Karpas-422 (cell line): Measurements from ENCODE around the gene ZNF660. TPM values are rescaled to one million over a fixed set of nuclear protein-coding genes. Genes with fewer than 3 reads are reported as not detected.

Experiments used
- DNase-seq: peaks from one replicate; pipeline ENCODE4 v3.0.0-alpha.2; 2015
- H2AFZ ChIP-seq: fragments of 200-600 bp; sonication (generic); 2 replicates; pipeline ENCODE4 v1.6.1; 2014; ENCODE audit warnings: antibody characterized with exemption, low read length, mixed read lengths
- H3K27ac ChIP-seq: fragments of 200-600 bp; sonication (generic); 2 replicates; pipeline ENCODE4 v1.5.1; 2014; ENCODE audit warnings: mild to moderate bottlenecking, low read length, moderate library complexity
- H3K27me3 ChIP-seq: fragments of 200-600 bp; sonication (generic); 2 replicates; pipeline ENCODE4 v1.6.1; 2014; ENCODE audit warnings: low read length, mixed read lengths
- H3K36me3 ChIP-seq: fragments of 200-600 bp; sonication (generic); 2 replicates; pipeline ENCODE4 v1.6.1; 2014; ENCODE audit warnings: low read length, mixed read lengths; ENCODE audit not compliant: insufficient read depth
- H3K4me1 ChIP-seq: fragments of 200-600 bp; sonication (generic); 2 replicates; pipeline ENCODE4 v1.6.1; 2014; ENCODE audit warnings: mild to moderate bottlenecking, low read length, mixed read lengths
- H3K4me2 ChIP-seq: fragments of 200-600 bp; sonication (generic); 2 replicates; pipeline ENCODE4 v1.6.1; 2014; ENCODE audit warnings: low read length, low read depth, mild to moderate bottlenecking; ENCODE audit not compliant: poor library complexity, severe bottlenecking
- H3K4me3 ChIP-seq: fragments of 200-600 bp; sonication (generic); 2 replicates; pipeline ENCODE4 v1.5.1; 2014; ENCODE audit warnings: mild to moderate bottlenecking, antibody characterized with exemption, low read length, mixed read lengths
- H3K79me2 ChIP-seq: fragments of 200-600 bp; sonication (generic); 2 replicates; pipeline ENCODE4 v1.6.1; 2014; ENCODE audit warnings: mild to moderate bottlenecking, low read length, mixed read lengths
- H3K9ac ChIP-seq: fragments of 200-600 bp; sonication (generic); 2 replicates; pipeline ENCODE4 v1.6.0; 2014; ENCODE audit warnings: low read length
- H3K9me2 ChIP-seq: fragments of 200-600 bp; sonication (generic), shearing (Covaris generic); replicated peaks from 2 replicates; pipeline ENCODE4 v1.6.0; 2014; ENCODE audit warnings: mild to moderate bottlenecking, low read length, moderate library complexity; ENCODE audit not compliant: insufficient read depth
- H3K9me3 ChIP-seq: fragments of 300-700, 200-600 bp; sonication (generic); 2 replicates; pipeline ENCODE4 v1.6.1; 2014; ENCODE audit warnings: low read length, mixed read lengths
- H4K20me1 ChIP-seq: fragments of 200-600 bp; sonication (generic); 2 replicates; pipeline ENCODE4 v1.6.1; 2014; ENCODE audit warnings: mild to moderate bottlenecking, antibody characterized with exemption, low read length, low read depth; ENCODE audit not compliant: insufficient read depth
- total RNA-seq: library from RNA; depleted of rRNA; stranded (reverse); fragments of >200 nt; shearing (Covaris generic); gene quantifications from 2 replicates; pipeline ENCODE4 v1.2.3, GENCODE V29; 2014; ENCODE audit warnings: low replicate concordance

ZNF660 gene
- total RNA-seq, 1 experiment from 2014 or later, result 11.1 TPM

- no peaks in the 10 kb centered on the region for H3K27me3 ChIP-seq
- peaks cover 33% of the 10 kb centered on the region for H3K9me3 ChIP-seq
- no peak overlapping the region for H3K27ac ChIP-seq
- H3K4me1 ChIP-seq, result no peaks in the 10 kb centered on the region
- H3K9me2 ChIP-seq, result no peaks in the 10 kb centered on the region
- H3K79me2 ChIP-seq, result no peaks in the 10 kb centered on the region
- H4K20me1 ChIP-seq, result no peaks in the 10 kb centered on the region
- no peak overlapping the region for H3K4me3 ChIP-seq
- no peak overlapping the region for H2AFZ ChIP-seq
- no peak overlapping the region for H3K9ac ChIP-seq
- peaks cover 10% of the 10 kb centered on the region for H3K36me3 ChIP-seq
- no peak overlapping the region for H3K4me2 ChIP-seq
- no peak for DNase-seq
Measured at GRCh38 chr3:44596621-44597020, 11.9 kb downstream of the ZNF660 start.

GRCh38 chr3:44601749-44602148, 17.0 kb downstream of the ZNF660 start:
- Histone ChIP-seq H3K36me3 (no peaks in the 10 kb centered on the region), H3K9me2 (no peaks in the 10 kb centered on the region), H2AFZ (no peak overlapping the region), H3K9me3 (no peaks in the 10 kb centered on the region), H3K27ac (no peak overlapping the region), H3K27me3 (no peaks in the 10 kb centered on the region), H3K9ac (no peak overlapping the region), H3K4me3 (no peak overlapping the region), H3K4me2 (no peak overlapping the region), H4K20me1 (no peaks in the 10 kb centered on the region), H3K4me1 (no peaks in the 10 kb centered on the region), H3K79me2 (no peaks in the 10 kb centered on the region)
- no peak for DNase-seq

GRCh38 chr3:44612678-44613077, 27.9 kb downstream of the ZNF660 start:
- H2AFZ ChIP-seq, result no peak overlapping the region
- H3K27me3 ChIP-seq, result no peaks in the 10 kb centered on the region
- no peaks in the 10 kb centered on the region for H3K36me3 ChIP-seq
- no peaks in the 10 kb centered on the region for H3K4me1 ChIP-seq
- H3K9me3 ChIP-seq, result no peaks in the 10 kb centered on the region
- H3K9me2 ChIP-seq, result no peaks in the 10 kb centered on the region; the same call in 1 of the 2 replicates
- H3K79me2 ChIP-seq, result no peaks in the 10 kb centered on the region
- no peak overlapping the region for H3K27ac ChIP-seq
- no peaks in the 10 kb centered on the region for H4K20me1 ChIP-seq
- no peak overlapping the region for H3K4me3 ChIP-seq
- DNase-seq, result no peak
- H3K4me2 ChIP-seq, result no peak overlapping the region
- H3K9ac ChIP-seq, result no peak overlapping the region

GRCh38 chr3:44624749-44625480, 40.2 kb downstream of the ZNF660 start, which contains the start of gene ZNF197:
TSS of gene ZNF197 (plus strand) at chr3:44625036. CDS start at chr3:44629155, 4,119 bp downstream.
- H3K36me3 ChIP-seq, result no peaks in the 10 kb centered on the region
- peak; percentile 85 for DNase-seq
- no peaks in the 10 kb centered on the region for H3K27me3 ChIP-seq
- peak within 1 kb of the TSS; percentile 80 for H3K9ac ChIP-seq
- no peaks in the 10 kb centered on the region for H3K9me2 ChIP-seq
- H3K79me2 ChIP-seq, result peaks cover 34% of the 10 kb centered on the region
- no peak within 1 kb of the TSS for H3K27ac ChIP-seq
- H2AFZ ChIP-seq, result peak within 1 kb of the TSS; percentile 99
- peak within 1 kb of the TSS; percentile 87 for H3K4me2 ChIP-seq
- H3K4me3 ChIP-seq, result peak within 1 kb of the TSS; percentile 74
- peaks cover 15% of the 10 kb centered on the region for H3K4me1 ChIP-seq
- H4K20me1 ChIP-seq, result no peaks in the 10 kb centered on the region
- H3K9me3 ChIP-seq, result no peaks in the 10 kb centered on the region

GRCh38 chr3:44628716-44629115, 44.0 kb downstream of the ZNF660 start:
- no peaks in the 10 kb centered on the region for H3K9me3 ChIP-seq
- peaks cover 34% of the 10 kb centered on the region for H3K79me2 ChIP-seq
- H3K9me2 ChIP-seq, result no peaks in the 10 kb centered on the region
- no peaks in the 10 kb centered on the region for H3K27me3 ChIP-seq
- peaks cover 13% of the 10 kb centered on the region for H3K36me3 ChIP-seq
- no peak overlapping the region for H3K27ac ChIP-seq
- no peak for DNase-seq
- H4K20me1 ChIP-seq, result no peaks in the 10 kb centered on the region
- no peak overlapping the region for H3K4me2 ChIP-seq
- peaks cover 15% of the 10 kb centered on the region for H3K4me1 ChIP-seq
- no peak overlapping the region for H2AFZ ChIP-seq
- H3K9ac ChIP-seq, result no peak overlapping the region
- H3K4me3 ChIP-seq, result no peak overlapping the region

GRCh38 chr3:44632193-44632592, 47.4 kb downstream of the ZNF660 start:
- Histone ChIP-seq H3K4me3 (no peak overlapping the region), H3K9me2 (no peaks in the 10 kb centered on the region), H3K4me1 (no peaks in the 10 kb centered on the region), H3K4me2 (no peak overlapping the region), H4K20me1 (no peaks in the 10 kb centered on the region), H3K9me3 (0 out of 2 replicates have a peak, but pooled peaks cover 9% of the 10 kb centered on the region), H2AFZ (no peak overlapping the region), H3K27me3 (no peaks in the 10 kb centered on the region), H3K9ac (no peak overlapping the region), H3K27ac (no peak overlapping the region), H3K36me3 (peaks cover 40% of the 10 kb centered on the region), H3K79me2 (peaks cover 26% of the 10 kb centered on the region)
- DNase-seq, result no peak

- Histone ChIP-seq H3K79me2 (peaks cover 2% of the 10 kb centered on the region; the same call in 1 of the 2 replicates), H3K9ac (no peak overlapping the region), H3K4me3 (no peak overlapping the region), H3K4me2 (no peak overlapping the region), H3K36me3 (peaks cover 68% of the 10 kb centered on the region), H3K27ac (no peak overlapping the region), H2AFZ (no peak overlapping the region), H3K9me2 (no peaks in the 10 kb centered on the region), H3K27me3 (no peaks in the 10 kb centered on the region), H3K4me1 (no peaks in the 10 kb centered on the region), H4K20me1 (no peaks in the 10 kb centered on the region), H3K9me3 (peaks cover 26% of the 10 kb centered on the region)
- DNase-seq, result no peak
Measured at GRCh38 chr3:44642337-44642736, 57.6 kb downstream of the ZNF660 start.

GRCh38 chr3:44643024-44643423, 58.3 kb downstream of the ZNF660 start:
- Histone ChIP-seq H3K79me2 (peaks cover under 1% of the 10 kb centered on the region), H3K9me3 (peaks cover 26% of the 10 kb centered on the region), H2AFZ (no peak overlapping the region), H3K27ac (no peak overlapping the region), H3K9me2 (no peaks in the 10 kb centered on the region), H3K4me2 (no peak overlapping the region), H3K9ac (no peak overlapping the region), H4K20me1 (no peaks in the 10 kb centered on the region), H3K36me3 (peaks cover 62% of the 10 kb centered on the region), H3K4me1 (peaks cover 3% of the 10 kb centered on the region; the same call in 1 of the 2 replicates), H3K27me3 (no peaks in the 10 kb centered on the region), H3K4me3 (no peak overlapping the region)
- no peak for DNase-seq
